Endothelial cell of umbilical vein (primary cell): Measurements from ENCODE around the gene MED12L. TPM values are rescaled to one million over a fixed set of nuclear protein-coding genes. Genes with fewer than 3 reads are reported as not detected.

ENCODE experiments used
- BruUV-seq: library from RNA; stranded (reverse); fragments of 400-500 nt; replicated peaks from 2 replicates; lab custom pipeline; 2021; lab: Mats Ljungman, UMichigan
- CTCF ChIA-PET: fragments of 300-600, 350-600 bp; sonication (Branson Sonifier 250); formaldehyde crosslinking; loops from one replicate; lab custom pipeline; 2021; ENCODE audit warnings: antibody characterized with exemption, inconsistent platforms; lab: Charles Lee
- POLR2A ChIA-PET: fragments of 300-600, 350-600 bp; sonication (Branson Sonifier 250); formaldehyde crosslinking; loops from one replicate; lab custom pipeline; 2021; ENCODE audit warnings: antibody characterized with exemption, inconsistent platforms; lab: Charles Lee
- DNase-seq: peaks from one replicate; pipeline ENCODE4 v3.0.0-alpha.2; 2011; ENCODE audit warnings: low read depth, low spot score
- FAIRE-seq: peaks from 2 replicates; lab custom pipeline; 2011; peaks lifted over from hg19 to GRCh38; lab: Jason Lieb, UNC
- H2AFZ ChIP-seq: 2 replicates; pipeline ENCODE4 v1.6.0; 2012; ENCODE audit warnings: low read depth, low read length, control low read depth, inconsistent platforms
- H3K27ac ChIP-seq: 2 replicates; pipeline ENCODE4 v1.5.1; 2011; ENCODE audit warnings: low read depth, mild to moderate bottlenecking, control low read depth, low read length, moderate library complexity; ENCODE audit not compliant: insufficient read depth
- H3K27me3 ChIP-seq, 2 experiments: 2 replicates each; pipeline versions ENCODE4 v1.6.0 to v1.6.1; 2011; ENCODE audit warnings: low read length in 2 of 2, mixed read lengths in 1 of 2; ENCODE audit not compliant: control insufficient read depth in 2 of 2, insufficient read depth in 2 of 2
- H3K36me3 ChIP-seq, 2 experiments: 2 replicates in 1 of 2; 3 replicates in 1 of 2; pipeline ENCODE4 v1.5.1; 2011; ENCODE audit warnings: low read length in 2 of 2, mild to moderate bottlenecking in 1 of 2, moderate library complexity in 1 of 2; ENCODE audit not compliant: control insufficient read depth in 2 of 2, insufficient read depth in 2 of 2; ENCODE audit errors: extremely low read depth in 1 of 2
- H3K4me1 ChIP-seq: 3 replicates; pipeline ENCODE4 v1.5.1; 2011; ENCODE audit warnings: mild to moderate bottlenecking, low read length; ENCODE audit not compliant: control insufficient read depth, insufficient read depth; ENCODE audit errors: extremely low read depth
- H3K4me2 ChIP-seq: 2 replicates; pipeline ENCODE4 v1.6.1; 2011; ENCODE audit warnings: low read length, control low read depth, mixed read lengths; ENCODE audit not compliant: insufficient read depth
- H3K4me3 ChIP-seq, 3 experiments: fragments of 200-600 bp in 1 of 3; sonication (generic), shearing (Covaris generic) in 1 of 3; replicated peaks in 1 of 3; 2 replicates each; pipeline ENCODE4 v1.5.1; 2011 to 2016; ENCODE audit warnings: control low read depth in 3 of 3, low read length in 3 of 3, mild to moderate bottlenecking in 2 of 3, inconsistent platforms in 1 of 3, low read depth in 1 of 3, moderate library complexity in 1 of 3; ENCODE audit not compliant: insufficient read depth in 1 of 3
- H3K79me2 ChIP-seq: 2 replicates; pipeline ENCODE4 v1.6.0; 2012; ENCODE audit warnings: low read length, inconsistent platforms; ENCODE audit not compliant: control insufficient read depth, insufficient read depth
- H3K9ac ChIP-seq: replicated peaks from 2 replicates; pipeline ENCODE3; 2011; ENCODE audit warnings: low read length, control low read depth; ENCODE audit not compliant: insufficient read depth; ENCODE audit errors: extremely low read depth
- H3K9me1 ChIP-seq: replicated peaks from 3 replicates; pipeline ENCODE4 v1.6.0; 2011; ENCODE audit warnings: mild to moderate bottlenecking, low read length; ENCODE audit not compliant: control insufficient read depth, insufficient read depth; ENCODE audit errors: extremely low read depth
- H3K9me3 ChIP-seq: replicated peaks from 2 replicates; pipeline ENCODE4 v1.5.1; 2012; ENCODE audit warnings: low read length, inconsistent platforms; ENCODE audit not compliant: control insufficient read depth, insufficient read depth
- H4K20me1 ChIP-seq: replicated peaks from 2 replicates; pipeline ENCODE3; 2011; ENCODE audit warnings: mild to moderate bottlenecking, low read length; ENCODE audit not compliant: control insufficient read depth, insufficient read depth; ENCODE audit errors: extremely low read depth
- FOS ChIP-seq: IDR thresholded peaks from 2 replicates; pipeline ENCODE4 v1.6.1; 2011; ENCODE audit warnings: mild to moderate bottlenecking, low read length, moderate library complexity, borderline replicate concordance; ENCODE audit not compliant: insufficient read depth
- JUN ChIP-seq: IDR thresholded peaks from 2 replicates; pipeline ENCODE4 v1.6.1; 2011; ENCODE audit warnings: borderline replicate concordance, low read depth; ENCODE audit not compliant: insufficient read length, insufficient read depth
- POLR2AphosphoS5 ChIP-seq: IDR thresholded peaks from 2 replicates; pipeline ENCODE4 v1.6.1; 2012; ENCODE audit warnings: low read depth, mild to moderate bottlenecking, control low read depth, low read length, moderate library complexity; ENCODE audit not compliant: insufficient read depth
- dilution Hi-C: fragments of 300-500 bp; cut with MboI; formaldehyde crosslinking; loops from one replicate; pipeline ENCODE4 v1.15.0; 2019; ENCODE audit warnings: low sequenced_read_pairs; ENCODE audit not compliant: extremely low pct_ligation_motif_present
- intact Hi-C: fragments of 100-400 bp; cut with micrococcal nuclease; formaldehyde crosslinking; loops from one replicate; pipeline ENCODE4 v1.10.0; 2022
- polyA plus RNA-seq, 4 experiments: library from polyadenylated mRNA; depleted of rRNA in 3 of 4; stranded (reverse) in 3 of 4; unstranded in 1 of 4; fragments of >200 nt; gene quantifications; 2 replicates each; pipeline versions ENCODE4 v1.2.1 to v1.2.3, GENCODE V29; 2011 to 2012; ENCODE audit warnings: missing spikeins in 1 of 4
- total RNA-seq: library from RNA; stranded (reverse); gene quantifications from 2 replicates; pipeline ENCODE4 v1.2.3, GENCODE V29; 2021

MED12L gene
- total and polyA plus RNA-seq, 2 donors (not counting 3 experiments of a cell fraction or from before 2014, with no cell fraction given): 0.03 to 0.27 TPM

DNA sequence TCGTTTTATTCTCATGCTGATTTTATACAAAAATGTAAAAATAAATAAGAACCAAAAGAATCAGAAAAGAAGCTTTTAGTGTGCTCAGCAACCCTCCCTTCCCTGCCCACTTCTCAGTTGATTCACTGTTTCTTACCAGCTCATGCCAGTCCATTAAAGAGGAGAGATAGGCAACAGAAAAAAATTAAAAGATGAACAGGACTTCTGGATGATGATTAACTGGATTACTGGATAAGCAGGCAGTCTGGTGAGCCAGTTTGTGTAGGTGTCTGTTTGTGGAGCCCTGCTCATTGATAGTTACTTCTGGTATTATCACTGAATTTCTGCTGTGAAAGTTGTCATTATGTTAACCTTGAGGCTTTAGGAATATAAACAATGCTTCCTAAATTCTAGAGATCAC, 132.7 kb downstream of the MED12L start:
- H4K20me1 ChIP-seq: no peaks in the 10 kb centered on the region
- H3K27me3 ChIP-seq: peaks cover 0 to 7% of the 10 kb centered on the region in 2 experiments
- no peak for TF ChIP-seq POLR2AphosphoS5
- no peak for TF ChIP-seq JUN
- DNase-seq: no peak
- no peak overlapping the region for H3K4me3 ChIP-seq
- intact Hi-C loops (no loop called here), dilution Hi-C loops (no loop called here)
- H2AFZ ChIP-seq: no peak overlapping the region
- no peaks in the 10 kb centered on the region for H3K9me3 ChIP-seq
- BruUV-seq: no TSS peak
- CTCF ChIA-PET: interaction anchor here (1.1 to 2.0 kb wide), 4 partner anchors 10 to 61 kb away, joined by 3 to 9 read pairs (median 4); partner anchors contain the start of gene P2RY14
- H3K4me2 ChIP-seq: no peak overlapping the region
- no peaks in the 10 kb centered on the region for H3K4me1 ChIP-seq
- no peak overlapping the region for H3K27ac ChIP-seq
- no peaks in the 10 kb centered on the region for H3K36me3 ChIP-seq
- H3K9me1 ChIP-seq: no peaks in the 10 kb centered on the region
- POLR2A ChIA-PET: no interaction called here
- H3K9ac ChIP-seq: no peak overlapping the region
- H3K79me2 ChIP-seq: no peaks in the 10 kb centered on the region
- no peak for FAIRE-seq

DNA sequence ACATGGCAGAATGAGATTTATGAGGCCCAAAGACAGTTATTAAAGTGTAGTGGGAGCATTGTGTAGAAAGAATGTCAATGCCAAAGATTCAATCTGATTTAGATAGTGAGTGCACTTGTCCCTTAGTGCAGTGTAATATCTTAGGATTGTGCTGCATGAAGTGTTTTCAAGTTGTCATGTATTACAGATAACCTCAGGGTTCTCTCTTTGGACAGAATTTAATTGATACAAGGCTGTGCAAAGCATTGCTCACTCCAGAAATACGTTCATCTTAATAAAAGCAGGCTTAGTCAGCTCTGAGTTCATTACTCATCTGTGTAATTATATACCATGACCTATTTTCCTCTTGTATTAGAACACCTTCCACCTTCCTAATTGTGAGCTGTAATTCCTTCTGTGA, 133.6 kb downstream of the MED12L start:
- dilution Hi-C loops: no loop called here
- Histone ChIP-seq H3K27ac (no peak overlapping the region), H3K4me1 (no peaks in the 10 kb centered on the region), H4K20me1 (no peaks in the 10 kb centered on the region), H3K4me2 (no peak overlapping the region), H3K9me3 (no peaks in the 10 kb centered on the region), H3K27me3 (peaks cover 0 to 7% of the 10 kb centered on the region in 2 experiments), H3K9me1 (no peaks in the 10 kb centered on the region), H3K79me2 (no peaks in the 10 kb centered on the region), H3K9ac (no peak overlapping the region), H3K4me3 (no peak overlapping the region), H2AFZ (no peak overlapping the region), H3K36me3 (no peaks in the 10 kb centered on the region)
- POLR2A ChIA-PET: no interaction called here
- CTCF ChIA-PET: interaction anchor here (0.8 to 2.7 kb wide), 4 partner anchors 9 to 60 kb away, joined by 3 to 6 read pairs (median 4); partner anchors contain the start of gene P2RY14
- DNase-seq (no peak), FAIRE-seq (no peak)
- TF ChIP-seq POLR2AphosphoS5 (no peak), FOS (peak; percentile 17)
- BruUV-seq: no TSS peak
- intact Hi-C loops: no loop called here
